Measurements from ENCODE around the gene NMRK1.

Gene NMRK1

DNA sequence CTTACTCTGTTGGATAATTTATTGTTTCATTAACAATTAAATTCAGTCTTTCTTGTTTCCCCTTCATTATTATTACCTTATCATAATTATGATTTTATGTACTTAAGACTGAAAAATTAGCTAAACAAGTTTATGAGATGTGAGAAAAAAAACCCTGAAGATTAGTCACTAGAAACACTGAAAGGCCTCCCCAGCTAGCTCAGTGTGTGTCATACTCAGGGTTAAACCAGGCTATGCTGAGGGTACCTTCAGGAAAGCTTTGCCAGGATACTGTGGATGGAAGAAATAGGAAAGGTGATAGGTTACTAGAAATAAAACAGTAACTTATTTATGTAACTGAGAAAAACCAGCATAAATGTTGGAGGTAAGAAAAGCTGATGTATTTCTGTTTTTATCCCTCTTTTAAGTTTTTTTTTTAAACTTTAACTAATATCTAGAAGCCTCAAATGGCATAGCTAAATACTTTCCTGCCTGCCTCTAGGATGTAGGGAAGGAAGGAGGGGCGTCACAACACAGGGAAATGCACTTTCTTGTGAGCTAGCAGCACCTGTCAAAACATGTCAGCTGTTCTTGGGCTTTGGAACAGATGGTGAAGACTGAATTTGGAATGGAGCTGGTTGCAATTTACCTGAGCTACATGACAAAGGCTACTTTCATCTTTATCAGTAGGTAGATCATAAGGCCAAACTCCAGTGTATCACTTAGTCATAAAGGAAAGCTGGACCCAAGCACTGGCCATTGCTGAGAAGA lies 24.2 kb downstream of the NMRK1 start:
- no peak for DNase-seq (ENCODE audit: low read depth in 2 of 2, low spot score in 1 of 2)

GRCh38 chr9:75061169-75061568 lies 26.8 kb downstream of the NMRK1 start:
- no peak for DNase-seq (ENCODE audit: low read depth in 2 of 2, low spot score in 1 of 2)

GRCh38 chr9:75054368-75055001 lies 33.5 kb downstream of the NMRK1 start:
- no peak for DNase-seq (ENCODE audit: low read depth in 2 of 2, low spot score in 1 of 2)

DNA sequence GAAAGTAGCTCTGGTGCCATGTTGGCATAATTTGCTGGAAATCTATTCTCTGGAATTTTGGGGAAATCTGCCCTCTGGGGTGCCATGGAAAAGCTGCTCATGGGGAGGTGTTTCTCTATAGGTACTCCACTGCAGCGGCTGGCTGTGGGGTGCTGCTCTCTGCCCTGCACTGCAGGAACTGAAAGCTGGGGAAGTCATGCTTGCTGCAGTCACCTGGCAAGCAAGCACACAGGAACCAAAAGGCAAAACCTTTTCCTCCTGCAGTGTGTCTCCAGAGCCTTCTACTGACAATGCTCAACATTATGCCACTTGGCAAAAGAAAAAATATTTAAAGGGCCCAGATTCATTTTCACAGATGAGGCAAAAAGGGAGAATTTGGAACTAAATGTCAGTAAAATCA lies 34.1 kb downstream of the NMRK1 start:
- no peak for DNase-seq (ENCODE audit: low read depth in 2 of 2, low spot score in 1 of 2)

DNA sequence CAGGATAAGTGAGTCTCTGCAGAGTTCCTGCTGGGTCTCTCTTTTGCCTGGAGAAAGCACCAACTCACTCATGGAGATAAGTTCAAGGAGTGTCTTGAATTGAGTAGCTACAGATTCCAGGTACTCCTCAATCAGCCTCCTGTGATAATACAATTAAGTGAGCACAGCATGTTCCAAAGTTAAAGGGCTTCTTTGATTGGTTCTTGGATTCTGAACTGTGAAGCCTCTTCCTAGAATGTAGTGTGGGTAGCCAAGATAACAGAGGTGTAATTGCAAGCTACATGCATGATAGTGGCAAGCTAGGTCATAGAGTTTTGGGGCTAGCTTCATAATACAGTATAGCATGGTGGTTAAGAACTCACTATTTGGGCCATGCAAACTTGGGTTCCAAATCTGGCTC lies 36.7 kb downstream of the NMRK1 start:
- no peak for DNase-seq (ENCODE audit: low read depth in 2 of 2, low spot score in 1 of 2)

DNA sequence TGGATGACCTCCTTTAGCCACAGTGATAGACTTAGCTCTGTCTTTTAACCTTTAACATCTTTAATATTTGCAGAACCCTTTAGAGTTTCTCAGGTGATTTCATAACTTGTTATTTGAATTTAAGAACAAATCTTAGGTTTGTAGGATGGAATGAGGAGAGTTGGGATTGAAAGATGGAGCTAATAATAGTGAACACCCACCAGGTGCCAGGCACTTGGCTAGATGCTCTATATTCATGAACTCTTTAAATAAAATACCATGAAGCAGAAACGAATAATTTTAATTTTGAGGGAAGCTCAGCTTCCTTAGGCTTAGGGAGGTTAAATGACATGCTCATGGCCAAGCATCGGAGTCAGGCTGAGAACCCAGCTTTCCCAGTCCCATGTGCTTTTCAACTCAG lies 40.4 kb downstream of the NMRK1 start:
- DNase-seq (ENCODE audit: low read depth in 2 of 2, low spot score in 1 of 2), result no peak

DNA sequence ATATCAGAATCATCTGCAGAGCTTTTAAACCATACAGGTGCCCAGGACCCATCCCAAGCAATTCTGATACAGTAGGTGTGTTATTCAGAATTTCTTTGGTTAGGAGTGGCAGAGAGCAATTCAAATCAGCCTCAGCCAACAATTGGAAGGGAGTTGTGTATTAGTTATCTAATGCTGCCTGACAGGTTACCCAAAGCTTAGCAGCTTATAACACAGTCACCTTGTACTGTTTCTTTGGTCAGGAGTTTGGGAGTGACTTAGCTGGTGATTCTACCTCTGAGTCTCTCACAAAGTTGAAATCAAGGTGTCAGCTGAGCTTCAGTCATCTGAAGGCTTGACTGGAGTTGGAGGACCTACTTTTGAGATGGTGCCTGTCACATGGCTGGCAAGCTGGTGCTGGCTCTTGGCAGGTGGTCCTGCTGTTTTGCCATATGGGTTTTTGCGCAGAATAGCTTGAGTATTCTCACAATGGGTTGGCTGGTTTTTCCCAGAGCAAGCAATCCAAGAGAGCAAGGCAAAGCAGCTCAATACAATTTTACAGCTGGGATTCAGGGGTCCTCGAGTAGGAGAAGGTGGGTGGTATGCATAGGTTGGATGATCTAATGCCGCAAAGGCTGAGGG lies 41.1 kb downstream of the NMRK1 start:
- no peak for DNase-seq (ENCODE audit: low read depth in 2 of 2, low spot score in 1 of 2)

DNA sequence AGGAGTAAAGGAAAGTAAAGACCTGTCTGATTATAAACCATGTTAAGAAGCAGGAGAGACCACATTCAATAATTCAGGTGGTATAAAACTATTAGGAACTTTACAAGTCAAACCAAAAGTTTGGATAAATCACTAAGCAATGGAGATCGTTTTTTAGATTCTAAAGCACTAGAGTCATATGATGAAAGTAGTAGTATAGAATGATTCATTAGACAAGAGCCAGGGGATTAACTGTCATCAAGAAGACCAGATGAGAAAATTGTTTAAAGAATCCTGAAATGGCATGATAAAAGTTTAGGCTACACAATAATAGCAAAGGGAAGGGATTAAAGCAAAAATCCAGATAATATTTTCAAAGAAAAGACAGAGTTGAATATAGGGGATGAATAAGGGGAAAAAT lies 46.9 kb downstream of the NMRK1 start:
- no peak for DNase-seq (ENCODE audit: low read depth in 2 of 2, low spot score in 1 of 2)

GRCh38 chr9:75039801-75040200 lies 48.2 kb downstream of the NMRK1 start:
- DNase-seq (ENCODE audit: low read depth in 2 of 2, low spot score in 1 of 2), result no peak

- DNase-seq (ENCODE audit: low read depth in 2 of 2, low spot score in 1 of 2), result no peak
These were observed 48.9 kb downstream of the NMRK1 start for GRCh38 chr9:75039009-75039408.

DNA sequence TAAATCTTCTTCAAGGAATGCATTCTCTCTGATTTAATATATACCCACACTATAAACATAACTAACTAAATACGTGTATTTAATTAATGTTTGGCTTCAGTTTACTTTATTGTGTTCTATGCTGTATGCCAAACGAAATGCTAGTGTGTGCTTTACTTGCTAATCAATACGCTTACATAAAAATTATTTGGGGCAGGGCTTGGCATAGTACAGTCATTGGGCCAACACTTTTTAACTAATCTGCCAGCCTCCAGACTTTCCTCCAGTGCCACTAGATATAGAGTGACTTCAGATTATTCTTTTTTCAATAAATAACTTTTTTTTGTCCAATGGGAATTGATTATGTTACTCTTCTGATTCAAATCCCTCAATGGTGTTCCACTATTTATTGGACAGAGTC lies 51.2 kb downstream of the NMRK1 start:
- DNase-seq (ENCODE audit: low read depth in 2 of 2, low spot score in 1 of 2), result no peak

DNA sequence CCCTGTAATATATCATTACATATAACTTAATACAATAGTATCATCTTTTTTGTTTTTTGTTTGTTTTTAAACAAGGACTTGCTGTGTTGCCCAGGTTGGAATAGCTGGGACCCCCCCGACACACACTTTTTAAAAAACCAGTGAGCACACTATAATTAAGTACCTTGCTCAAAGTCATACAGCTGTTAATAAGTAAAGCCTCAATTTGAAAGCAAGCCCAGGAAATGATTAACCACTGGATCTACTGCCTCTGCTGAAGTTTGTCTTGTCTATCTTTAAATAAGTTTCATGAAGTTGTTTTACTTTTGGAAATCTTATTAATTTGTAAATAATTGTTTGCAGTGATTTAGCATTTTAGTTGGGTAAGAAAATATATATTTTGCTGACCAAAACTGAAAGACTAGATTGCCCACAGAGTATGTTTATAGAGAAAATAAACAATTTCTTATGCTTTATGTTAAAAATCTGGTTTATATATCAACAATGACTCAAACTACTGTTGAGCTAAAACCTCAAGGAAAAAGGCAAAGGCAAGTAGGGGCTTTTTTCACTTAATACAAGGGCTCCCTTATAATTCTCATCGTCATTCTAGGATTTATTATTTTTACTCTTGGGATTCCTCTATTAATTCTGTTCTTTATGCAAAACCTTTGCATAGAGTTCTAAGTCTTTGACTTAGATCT lies 54.0 kb downstream of the NMRK1 start:
- no peak for DNase-seq (ENCODE audit: low read depth in 2 of 2, low spot score in 1 of 2)

- peak; percentile 11 to 37 for DNase-seq (ENCODE audit: low read depth in 2 of 2, low spot score in 1 of 2)
These were observed 60.5 kb downstream of the NMRK1 start for GRCh38 chr9:75027187-75028107.

- no peak for DNase-seq (ENCODE audit: low read depth in 2 of 2, low spot score in 1 of 2)
These were observed 64.1 kb downstream of the NMRK1 start for GRCh38 chr9:75023846-75024245.

DNA sequence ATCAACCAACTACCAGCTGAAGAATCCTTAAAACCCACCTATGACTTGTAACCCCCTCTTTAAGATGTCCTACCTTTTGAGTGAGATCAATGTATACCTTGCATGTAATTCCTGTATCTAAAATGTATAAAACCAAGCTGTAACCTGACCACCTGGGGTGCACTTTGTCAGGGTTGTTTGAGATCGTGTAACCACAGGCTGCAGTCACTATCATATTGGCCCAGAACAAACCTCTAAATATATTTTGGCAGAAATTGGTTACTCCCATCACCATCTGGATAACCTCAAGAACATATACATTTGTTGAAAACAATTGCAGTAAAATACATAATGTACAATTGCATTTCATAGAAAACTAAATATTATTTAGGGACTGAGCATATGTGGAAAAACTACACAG lies 68.3 kb downstream of the NMRK1 start:
- DNase-seq (ENCODE audit: low read depth in 2 of 2, low spot score in 1 of 2), result no peak

DNA sequence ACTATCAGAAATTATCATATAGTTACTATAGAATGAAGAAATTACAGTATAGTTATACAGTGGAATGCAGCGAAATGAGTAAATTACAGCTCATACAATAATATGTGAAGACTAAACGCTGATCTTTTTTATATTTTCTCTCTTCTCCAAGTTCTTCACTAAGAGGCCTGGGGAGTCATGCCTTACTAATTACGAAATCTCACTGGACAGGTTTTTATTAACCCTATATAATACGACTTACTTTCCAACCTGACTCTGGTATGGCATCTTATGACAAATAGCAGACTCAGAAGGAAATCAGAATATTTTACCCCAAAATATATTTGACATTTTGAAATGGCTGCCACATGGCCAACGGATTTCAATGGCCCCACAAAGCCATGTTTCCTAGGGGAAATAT lies 68.9 kb downstream of the NMRK1 start:
- no peak for DNase-seq (ENCODE audit: low read depth in 2 of 2, low spot score in 1 of 2)

DNA sequence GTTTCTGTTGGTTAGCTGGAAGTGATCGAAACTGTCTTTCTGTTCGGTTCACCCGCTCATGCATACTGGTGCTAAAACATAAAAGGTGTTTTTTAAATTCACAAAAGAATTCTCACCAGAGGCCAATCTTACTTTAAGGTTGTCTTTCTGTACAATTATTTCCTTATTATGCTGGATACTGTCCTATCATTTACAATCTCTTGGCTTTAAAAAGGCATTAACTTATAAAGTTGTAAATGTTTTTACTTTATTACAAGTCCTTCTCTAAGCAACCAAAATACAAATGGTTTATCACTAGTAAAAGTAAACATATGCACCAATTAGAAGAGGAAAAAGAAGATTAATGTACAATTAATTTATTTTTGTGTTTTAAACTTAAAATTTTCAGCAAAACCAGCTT lies 70.6 kb downstream of the NMRK1 start:
- no peak for DNase-seq (ENCODE audit: low read depth in 2 of 2, low spot score in 1 of 2)

DNA sequence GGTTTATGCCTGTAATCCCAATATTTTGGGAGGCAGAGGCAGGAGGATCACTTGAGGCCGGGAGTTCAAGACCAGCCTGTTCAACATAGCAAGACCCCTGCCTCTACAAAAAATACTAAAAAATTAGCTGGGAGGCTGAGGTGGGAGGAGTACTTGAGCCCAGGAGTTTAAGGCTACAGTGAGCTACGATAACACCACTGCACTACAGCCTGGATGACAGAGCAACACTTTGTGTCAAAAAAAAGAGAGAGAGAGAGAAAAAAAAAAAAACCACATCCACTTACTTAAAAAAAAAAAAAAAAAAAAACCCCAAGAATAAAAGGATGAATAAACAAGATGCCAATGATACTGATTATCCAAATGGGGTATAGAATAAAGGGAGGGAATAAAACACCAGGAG lies 74.2 kb downstream of the NMRK1 start:
- no peak for DNase-seq (ENCODE audit: low read depth in 2 of 2, low spot score in 1 of 2)

Measured in stimulated activated CD8-positive, alpha-beta memory T cell treated with anti-CD3 and anti-CD28 coated beads, Interleukin-4, amount 100 ng/mL, for 4 hours (primary cell).